ENCODE data around the gene TTC1.
"Not testable (repeated sequence)": the region's sequence is repeated elsewhere in the genome, so short reads cannot be mapped to it uniquely, and the experiment has no call there.

Gene TTC1

GRCh38 chr5:160040471-160040835 is 31.5 kb downstream of the TTC1 start:
- Mint-ChIP-seq H3K36me3 (ENCODE audit: low read depth) (peaks cover 38% of the 10 kb centered on the region), H3K27me3 (ENCODE audit: low read depth) (no peaks in the 10 kb centered on the region), H3K4me3 (no peak overlapping the region), H3K4me1 (ENCODE audit: low read depth) (peaks cover 6% of the 10 kb centered on the region), H3K9me3 (no peaks in the 10 kb centered on the region), H3K27ac (no peak overlapping the region)
- no peak for DNase-seq (ENCODE audit: low spot score)

GRCh38 chr5:160042671-160043070 is 33.7 kb downstream of the TTC1 start:
- Mint-ChIP-seq H3K9me3 (no peaks in the 10 kb centered on the region), H3K36me3 (ENCODE audit: low read depth) (peaks cover 27% of the 10 kb centered on the region), H3K27me3 (ENCODE audit: low read depth) (no peaks in the 10 kb centered on the region), H3K4me3 (no peak overlapping the region), H3K4me1 (ENCODE audit: low read depth) (peaks cover 4% of the 10 kb centered on the region), H3K27ac (no peak overlapping the region)
- DNase-seq (ENCODE audit: low spot score), result no peak

- no peak overlapping the region for H3K27ac Mint-ChIP-seq
- peaks cover 25% of the 10 kb centered on the region for H3K36me3 Mint-ChIP-seq (ENCODE audit: low read depth)
- peaks cover 4% of the 10 kb centered on the region for H3K4me1 Mint-ChIP-seq (ENCODE audit: low read depth)
- H3K4me3 Mint-ChIP-seq, result no peak overlapping the region
- H3K9me3 Mint-ChIP-seq, result no peaks in the 10 kb centered on the region
- no peaks in the 10 kb centered on the region for H3K27me3 Mint-ChIP-seq (ENCODE audit: low read depth)
- DNase-seq (ENCODE audit: low spot score), result no peak
Observed at GRCh38 chr5:160044391-160044804, 35.5 kb downstream of the TTC1 start.

- H3K36me3 Mint-ChIP-seq (ENCODE audit: low read depth), result peaks cover 28% of the 10 kb centered on the region
- DNase-seq (ENCODE audit: low spot score), result no peak
- H3K27ac Mint-ChIP-seq, result no peak overlapping the region
- H3K27me3 Mint-ChIP-seq (ENCODE audit: low read depth), result no peaks in the 10 kb centered on the region
- no peaks in the 10 kb centered on the region for H3K9me3 Mint-ChIP-seq
- H3K4me1 Mint-ChIP-seq (ENCODE audit: low read depth), result peaks cover 4% of the 10 kb centered on the region
- no peak overlapping the region for H3K4me3 Mint-ChIP-seq
Observed at GRCh38 chr5:160044967-160045366, 36.0 kb downstream of the TTC1 start.

DNA sequence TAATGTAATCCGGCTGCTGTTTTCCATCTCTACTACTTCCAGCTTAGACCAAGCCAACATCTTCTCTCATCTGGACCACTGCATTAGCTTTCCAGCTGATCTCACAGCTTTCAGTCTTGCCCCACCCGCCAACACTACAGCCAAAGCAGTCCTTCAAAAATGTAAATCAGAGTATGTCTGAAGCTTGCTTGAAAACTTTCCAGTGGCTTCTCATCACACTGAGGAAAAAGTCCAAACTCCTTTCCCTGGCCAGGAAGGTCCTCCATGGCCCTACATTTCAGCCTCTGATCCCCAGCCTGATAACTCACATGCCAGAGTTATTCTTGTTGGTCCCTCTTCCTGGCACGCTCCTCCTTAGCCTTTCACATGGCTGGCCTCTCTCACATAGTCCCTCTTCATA is 38.5 kb downstream of the TTC1 start:
- Mint-ChIP-seq H3K27ac (no peak overlapping the region), H3K36me3 (ENCODE audit: low read depth) (peaks cover 40% of the 10 kb centered on the region), H3K9me3 (no peaks in the 10 kb centered on the region), H3K27me3 (ENCODE audit: low read depth) (no peaks in the 10 kb centered on the region), H3K4me1 (ENCODE audit: low read depth) (peaks cover 4% of the 10 kb centered on the region), H3K4me3 (no peak overlapping the region)
- no peak for DNase-seq (ENCODE audit: low spot score)

DNA sequence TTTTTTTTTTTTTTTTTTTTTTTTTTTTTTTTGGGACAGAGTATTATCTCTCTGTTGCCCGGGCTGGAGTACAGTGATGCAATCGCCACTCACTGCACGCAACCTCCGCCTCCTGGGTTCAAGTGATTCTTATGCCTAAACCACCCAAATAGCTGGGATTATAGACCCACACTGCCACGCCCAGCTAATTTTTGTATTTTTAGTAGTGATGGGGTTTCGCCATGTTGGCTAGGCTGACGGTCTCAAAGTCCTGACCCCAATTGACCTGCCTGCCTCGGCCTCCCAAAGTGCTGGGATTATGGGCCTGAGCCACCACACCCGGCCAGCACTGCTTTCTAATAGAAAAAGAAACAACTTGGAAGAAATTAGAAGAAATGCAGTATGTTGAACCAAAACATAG is 39.2 kb downstream of the TTC1 start:
- Mint-ChIP-seq H3K4me3 (no peak overlapping the region), H3K9me3 (no peaks in the 10 kb centered on the region), H3K4me1 (ENCODE audit: low read depth) (peaks cover 4% of the 10 kb centered on the region), H3K27me3 (ENCODE audit: low read depth) (no peaks in the 10 kb centered on the region), H3K27ac (no peak overlapping the region), H3K36me3 (ENCODE audit: low read depth) (peaks cover 39% of the 10 kb centered on the region)
- DNase-seq (ENCODE audit: low spot score), result no peak

DNA sequence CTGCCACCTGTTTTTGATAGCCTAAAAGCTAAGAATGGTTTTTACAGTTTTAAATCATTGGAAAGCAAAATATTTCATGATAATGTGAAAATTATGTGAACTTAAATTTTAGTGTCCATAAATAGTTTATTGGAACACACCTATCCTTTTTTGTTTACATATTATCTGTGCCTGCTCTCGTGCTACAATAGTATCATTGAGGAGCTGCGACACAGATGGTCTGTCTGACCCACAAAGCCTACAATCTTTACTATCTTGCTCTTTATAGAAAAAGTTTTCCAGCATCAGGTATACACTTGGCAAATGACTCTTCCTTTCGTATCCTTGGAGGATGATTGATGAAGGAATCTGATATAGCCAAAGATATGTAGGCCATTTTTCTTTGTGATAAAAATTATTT is 40.2 kb downstream of the TTC1 start:
- peaks cover 3% of the 10 kb centered on the region for H3K4me1 Mint-ChIP-seq (ENCODE audit: low read depth)
- DNase-seq (ENCODE audit: low spot score), result no peak
- no peaks in the 10 kb centered on the region for H3K9me3 Mint-ChIP-seq
- no peaks in the 10 kb centered on the region for H3K27me3 Mint-ChIP-seq (ENCODE audit: low read depth)
- H3K27ac Mint-ChIP-seq, result no peak overlapping the region
- H3K4me3 Mint-ChIP-seq, result no peak overlapping the region
- H3K36me3 Mint-ChIP-seq (ENCODE audit: low read depth), result peaks cover 43% of the 10 kb centered on the region

GRCh38 chr5:160054047-160054446 is 45.1 kb downstream of the TTC1 start:
- Mint-ChIP-seq H3K4me1 (ENCODE audit: low read depth) (no peaks in the 10 kb centered on the region), H3K27me3 (ENCODE audit: low read depth) (no peaks in the 10 kb centered on the region), H3K9me3 (no peaks in the 10 kb centered on the region), H3K4me3 (no peak overlapping the region), H3K36me3 (ENCODE audit: low read depth) (peaks cover 54% of the 10 kb centered on the region), H3K27ac (no peak overlapping the region)
- no peak for DNase-seq (ENCODE audit: low spot score)

DNA sequence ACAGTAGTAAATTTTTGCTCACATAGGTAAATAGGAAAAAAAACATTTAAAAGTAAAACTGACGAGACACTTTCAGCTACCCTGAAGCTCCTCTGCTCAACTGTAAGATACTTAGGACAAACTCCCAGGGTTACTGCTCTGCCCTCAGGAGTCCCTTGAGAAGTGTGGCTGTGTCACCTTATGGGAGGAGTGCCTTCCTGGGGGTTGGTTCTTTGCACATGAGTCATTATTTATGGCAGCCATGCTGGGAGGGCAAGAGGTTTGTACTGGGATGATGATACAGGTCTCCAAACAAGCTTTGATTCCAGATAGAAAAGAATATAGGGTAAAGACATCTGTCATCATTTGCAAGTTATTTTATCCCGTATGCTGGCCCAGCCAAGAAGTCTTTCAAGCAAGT is 45.9 kb downstream of the TTC1 start:
- H3K9me3 Mint-ChIP-seq, result no peaks in the 10 kb centered on the region
- no peak for DNase-seq (ENCODE audit: low spot score)
- H3K4me1 Mint-ChIP-seq (ENCODE audit: low read depth), result no peaks in the 10 kb centered on the region
- no peak overlapping the region for H3K4me3 Mint-ChIP-seq
- H3K27ac Mint-ChIP-seq, result no peak overlapping the region
- peaks cover 51% of the 10 kb centered on the region for H3K36me3 Mint-ChIP-seq (ENCODE audit: low read depth)
- no peaks in the 10 kb centered on the region for H3K27me3 Mint-ChIP-seq (ENCODE audit: low read depth)

DNA sequence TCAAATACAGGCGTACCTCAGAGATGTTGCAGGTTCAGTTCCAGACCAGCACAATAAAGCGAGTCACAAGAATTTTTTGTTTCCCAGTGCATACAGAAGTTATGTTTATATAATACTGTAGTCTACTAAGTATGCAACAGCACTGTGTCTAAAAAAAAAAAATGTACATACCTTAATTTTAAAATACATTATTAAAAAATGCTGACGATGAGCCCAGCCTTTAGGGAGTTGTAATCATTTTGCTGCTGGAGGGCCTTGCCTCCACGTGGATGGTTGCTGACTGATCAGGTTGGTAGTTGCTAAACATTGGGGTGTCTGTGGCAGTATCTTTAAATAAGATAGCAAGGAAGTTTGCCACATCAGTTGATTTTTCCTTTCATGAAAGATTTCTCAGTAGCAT is 48.3 kb downstream of the TTC1 start:
- Mint-ChIP-seq H3K27ac (no peak overlapping the region), H3K9me3 (no peaks in the 10 kb centered on the region), H3K4me3 (no peak overlapping the region), H3K36me3 (ENCODE audit: low read depth) (peaks cover 43% of the 10 kb centered on the region), H3K27me3 (ENCODE audit: low read depth) (no peaks in the 10 kb centered on the region), H3K4me1 (ENCODE audit: low read depth) (no peaks in the 10 kb centered on the region)
- DNase-seq (ENCODE audit: low spot score), result no peak

- Mint-ChIP-seq H3K27ac (no peak overlapping the region), H3K36me3 (ENCODE audit: low read depth) (peaks cover 38% of the 10 kb centered on the region), H3K9me3 (no peaks in the 10 kb centered on the region), H3K4me3 (no peak overlapping the region), H3K4me1 (ENCODE audit: low read depth) (no peaks in the 10 kb centered on the region), H3K27me3 (ENCODE audit: low read depth) (no peaks in the 10 kb centered on the region)
- no peak for DNase-seq (ENCODE audit: low spot score)
Observed at GRCh38 chr5:160060001-160060400, 51.1 kb downstream of the TTC1 start.

DNA sequence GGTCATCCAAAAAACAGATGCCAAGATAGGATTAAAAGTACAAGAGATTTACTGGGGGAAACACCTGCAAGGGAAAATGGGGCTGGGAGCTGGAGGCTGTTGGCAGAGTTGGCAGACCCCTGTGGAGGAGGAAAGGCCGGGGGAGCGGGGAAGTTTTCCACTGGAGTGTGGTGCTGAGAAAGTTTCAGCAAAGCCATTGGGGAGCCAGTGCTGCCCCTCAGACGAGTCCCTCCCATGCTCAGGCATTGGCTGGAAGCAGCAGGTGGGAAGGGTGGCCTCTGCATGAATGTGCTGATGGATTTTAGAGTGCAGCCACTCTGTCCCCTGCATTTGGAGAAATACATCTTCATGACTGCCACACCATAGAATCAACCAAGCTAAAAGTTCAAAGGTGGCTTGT is 52.8 kb downstream of the TTC1 start:
- no peak overlapping the region for H3K27ac Mint-ChIP-seq
- H3K27me3 Mint-ChIP-seq (ENCODE audit: low read depth), result no peaks in the 10 kb centered on the region
- H3K9me3 Mint-ChIP-seq, result no peaks in the 10 kb centered on the region
- H3K36me3 Mint-ChIP-seq (ENCODE audit: low read depth), result peaks cover 27% of the 10 kb centered on the region
- DNase-seq (ENCODE audit: low spot score), result no peak
- H3K4me3 Mint-ChIP-seq, result no peak overlapping the region
- H3K4me1 Mint-ChIP-seq (ENCODE audit: low read depth), result no peaks in the 10 kb centered on the region

- H3K4me1 Mint-ChIP-seq (ENCODE audit: low read depth), result no peaks in the 10 kb centered on the region
- no peaks in the 10 kb centered on the region for H3K27me3 Mint-ChIP-seq (ENCODE audit: low read depth)
- DNase-seq (ENCODE audit: low spot score), result no peak
- H3K9me3 Mint-ChIP-seq, result no peaks in the 10 kb centered on the region
- peaks cover 15% of the 10 kb centered on the region for H3K36me3 Mint-ChIP-seq (ENCODE audit: low read depth)
- H3K4me3 Mint-ChIP-seq, result no peak overlapping the region
- no peak overlapping the region for H3K27ac Mint-ChIP-seq
Observed at GRCh38 chr5:160064417-160064810, 55.5 kb downstream of the TTC1 start.

DNA sequence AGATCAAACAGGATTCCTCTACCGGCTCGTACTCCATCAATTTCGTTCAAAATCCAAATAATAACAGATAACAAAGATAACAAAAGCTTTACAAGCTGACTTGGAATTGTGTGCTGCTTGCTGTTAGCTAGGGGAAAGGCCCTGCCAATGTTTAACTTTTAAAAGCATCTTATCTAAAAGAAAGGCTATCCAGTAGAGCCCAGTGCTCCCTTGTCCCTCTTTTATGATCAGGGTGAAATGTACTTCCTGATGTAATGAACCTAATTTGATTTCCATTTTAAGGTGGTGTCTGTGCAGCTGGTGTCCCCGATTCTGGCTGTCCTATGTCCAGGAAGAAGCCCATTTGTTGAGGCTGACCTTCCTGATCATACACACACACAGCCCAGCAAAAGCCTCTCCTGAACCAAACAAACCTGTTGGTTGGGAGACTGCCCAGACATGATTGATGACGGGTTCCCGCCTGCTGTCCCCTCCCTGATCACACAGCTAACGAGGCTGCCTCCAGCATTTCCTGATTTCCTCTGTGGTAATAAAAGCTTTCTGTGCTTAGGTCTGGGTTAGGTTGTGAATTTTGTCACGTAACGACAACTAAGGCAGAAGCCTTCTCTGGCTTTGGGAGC is 56.2 kb downstream of the TTC1 start:
- H3K27ac Mint-ChIP-seq, result no peak overlapping the region
- H3K36me3 Mint-ChIP-seq (ENCODE audit: low read depth), result peaks cover 13% of the 10 kb centered on the region
- no peak for DNase-seq (ENCODE audit: low spot score)
- H3K9me3 Mint-ChIP-seq, result no peaks in the 10 kb centered on the region
- H3K27me3 Mint-ChIP-seq (ENCODE audit: low read depth), result no peaks in the 10 kb centered on the region
- H3K4me1 Mint-ChIP-seq (ENCODE audit: low read depth), result no peaks in the 10 kb centered on the region
- no peak overlapping the region for H3K4me3 Mint-ChIP-seq

DNA sequence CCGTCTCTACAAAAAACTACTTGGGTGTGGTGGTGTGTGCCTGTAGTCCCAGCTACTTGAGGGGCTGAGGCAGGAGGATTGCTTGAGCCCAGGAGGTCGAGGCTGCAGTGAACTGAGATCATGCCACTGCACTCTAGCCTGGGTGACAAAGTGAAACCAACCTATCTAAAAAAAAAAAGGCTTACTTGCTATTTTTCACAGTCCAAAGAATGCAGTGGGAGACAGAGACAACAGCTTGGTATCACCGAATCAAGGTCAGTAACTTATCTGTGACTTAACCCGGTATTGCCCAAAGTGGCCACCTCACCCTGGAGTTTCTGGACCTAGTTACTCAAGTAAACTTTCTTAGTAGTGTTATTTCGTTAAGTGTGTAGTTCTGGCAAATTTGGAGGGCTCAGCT is 60.2 kb downstream of the TTC1 start:
- H3K36me3 Mint-ChIP-seq (ENCODE audit: low read depth); H3K4me1 Mint-ChIP-seq (ENCODE audit: low read depth); H3K27ac Mint-ChIP-seq; DNase-seq (ENCODE audit: low spot score); H3K27me3 Mint-ChIP-seq (ENCODE audit: low read depth); H3K4me3 Mint-ChIP-seq; H3K9me3 Mint-ChIP-seq: not testable (repeated sequence)

All from T-helper 2 cell treated with Interferon-gamma antibody and Interleukin-4, amounts not matched to agents 5 μg/mL and 100 μg/mL, for 36 hours (primary cell).